ENCODE measurements around the gene NDUFS2.
"Not testable (repeated sequence)": the region's sequence is repeated elsewhere in the genome, so short reads cannot be mapped to it uniquely, and the experiment has no call there.

GRCh38 chr1:161255955-161256520, 53.9 kb downstream of the NDUFS2 start:
- TF ChIP-seq CTCF, POLR2A (IDR thresholded peaks at IDR 0.05): not testable (repeated sequence)
